A549 (cell line): ENCODE data around the gene ZNF791.

ENCODE experiments used
- CHD2 ChIP-seq: fragments of 150-350 bp; IDR thresholded peaks from 2 replicates; pipeline ENCODE4 v1.6.1; 2014; ENCODE audit warnings: low read length; ENCODE audit not compliant: partially characterized antibody
- JUN ChIP-seq, 2 experiments: fragments of >200 bp; sonication (Bioruptor Twin); formaldehyde crosslinking; IDR thresholded peaks; 2 replicates in 1 of 2; 3 replicates in 1 of 2; pipeline ENCODE4 v1.6.1; 2016 to 2017
- POLR2A ChIP-seq: IDR thresholded peaks from 2 replicates; pipeline ENCODE4 v1.6.1; 2012; ENCODE audit warnings: mild to moderate bottlenecking, low read length
- RAD21 ChIP-seq, 2 experiments: fragments of >200 bp in 1 of 2; sonication (Bioruptor Twin) in 1 of 2; formaldehyde crosslinking in 1 of 2; IDR thresholded peaks in 1 of 2; conservative IDR thresholded peaks in 1 of 2; 2 replicates in 1 of 2; 3 replicates in 1 of 2; pipeline ENCODE4 v1.6.1; 2012 to 2018; ENCODE audit warnings: inconsistent platforms in 1 of 2
- SMC3 ChIP-seq: fragments of >200 bp; sonication (Bioruptor Twin); formaldehyde crosslinking; IDR thresholded peaks from 3 replicates; pipeline ENCODE4 v1.6.1; 2018; ENCODE audit warnings: inconsistent platforms
- TP53 ChIP-seq: fragments of 250-450 bp; sonication (Bioruptor Pico); IDR thresholded peaks from 2 replicates; pipeline ENCODE4 v1.5.0; 2021; ENCODE audit warnings: mild to moderate bottlenecking, moderate library complexity
- TF ChIP-seq, protein P1 (sequence below): fragments of >200 bp; sonication (Bioruptor Twin); formaldehyde crosslinking; IDR thresholded peaks from 3 replicates; pipeline ENCODE4 v1.5.1; 2016
- TF ChIP-seq, protein P2 (sequence below): IDR thresholded peaks from 2 replicates; pipeline ENCODE4 v1.6.1; 2012

GRCh38 chr19:12603714-12604113, 7.0 kb upstream of the ZNF791 start:
- TF ChIP-seq, protein P1, sequence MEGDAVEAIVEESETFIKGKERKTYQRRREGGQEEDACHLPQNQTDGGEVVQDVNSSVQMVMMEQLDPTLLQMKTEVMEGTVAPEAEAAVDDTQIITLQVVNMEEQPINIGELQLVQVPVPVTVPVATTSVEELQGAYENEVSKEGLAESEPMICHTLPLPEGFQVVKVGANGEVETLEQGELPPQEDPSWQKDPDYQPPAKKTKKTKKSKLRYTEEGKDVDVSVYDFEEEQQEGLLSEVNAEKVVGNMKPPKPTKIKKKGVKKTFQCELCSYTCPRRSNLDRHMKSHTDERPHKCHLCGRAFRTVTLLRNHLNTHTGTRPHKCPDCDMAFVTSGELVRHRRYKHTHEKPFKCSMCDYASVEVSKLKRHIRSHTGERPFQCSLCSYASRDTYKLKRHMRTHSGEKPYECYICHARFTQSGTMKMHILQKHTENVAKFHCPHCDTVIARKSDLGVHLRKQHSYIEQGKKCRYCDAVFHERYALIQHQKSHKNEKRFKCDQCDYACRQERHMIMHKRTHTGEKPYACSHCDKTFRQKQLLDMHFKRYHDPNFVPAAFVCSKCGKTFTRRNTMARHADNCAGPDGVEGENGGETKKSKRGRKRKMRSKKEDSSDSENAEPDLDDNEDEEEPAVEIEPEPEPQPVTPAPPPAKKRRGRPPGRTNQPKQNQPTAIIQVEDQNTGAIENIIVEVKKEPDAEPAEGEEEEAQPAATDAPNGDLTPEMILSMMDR, result no peak
- TF ChIP-seq POLR2A (no peak), TP53 (CRISPR knock-in tag) (no peak), RAD21 (conservative IDR thresholded peaks at IDR 0.05 in 1 of 2, IDR thresholded peaks at IDR 0.05 in 1 of 2) (no peak), JUN (IDR thresholded peaks at IDR 0.05) (no peak), SMC3 (no peak), CHD2 (no peak)
- TF ChIP-seq, protein P2, sequence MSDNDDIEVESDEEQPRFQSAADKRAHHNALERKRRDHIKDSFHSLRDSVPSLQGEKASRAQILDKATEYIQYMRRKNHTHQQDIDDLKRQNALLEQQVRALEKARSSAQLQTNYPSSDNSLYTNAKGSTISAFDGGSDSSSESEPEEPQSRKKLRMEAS, result no peak
